GM18907 (cell line): Measurements from ENCODE around the gene OAT.
"Not testable (repeated sequence)": the region's sequence is repeated elsewhere in the genome, so short reads cannot be mapped to it uniquely, and the experiment has no call there.

Experiments
- ATAC-seq: cut with Tn5 transposase; IDR thresholded peaks from one replicate; pipeline ENCODE4 v1.9.1; 2021; ENCODE audit warnings: mild to moderate bottlenecking, moderate library complexity; ENCODE audit not compliant: unreplicated experiment

The OAT gene

GRCh38 chr10:124447751-124448466 lies 29.2 kb upstream of the OAT start:
- no peak for ATAC-seq

GRCh38 chr10:124446830-124447750 lies 28.4 kb upstream of the OAT start:
- ATAC-seq: no peak

- not testable (repeated sequence) for ATAC-seq
Observed at GRCh38 chr10:124441694-124442093, 23.0 kb upstream of the OAT start.

GRCh38 chr10:124436191-124436638 lies 17.5 kb upstream of the OAT start:
- ATAC-seq: peak; percentile 74

GRCh38 chr10:124435683-124436082 lies 17.0 kb upstream of the OAT start:
- not testable (repeated sequence) for ATAC-seq

- no peak for ATAC-seq
Observed at GRCh38 chr10:124433461-124433860, 14.7 kb upstream of the OAT start.

GRCh38 chr10:124430077-124430476 lies 11.4 kb upstream of the OAT start:
- no peak for ATAC-seq

- no peak for ATAC-seq
Observed at GRCh38 chr10:124429576-124429975, 10.9 kb upstream of the OAT start.

GRCh38 chr10:124428207-124428777 lies 9.6 kb upstream of the OAT start:
- no peak for ATAC-seq

GRCh38 chr10:124425227-124425962 lies 6.7 kb upstream of the OAT start:
- ATAC-seq: no peak

- no peak for ATAC-seq
Observed at GRCh38 chr10:124423813-124424212, 5.1 kb upstream of the OAT start.

GRCh38 chr10:124422742-124423141 lies 4.0 kb upstream of the OAT start:
- ATAC-seq: no peak

GRCh38 chr10:124420254-124420653 lies 1.5 kb upstream of the OAT start:
- no peak for ATAC-seq

- no peak for ATAC-seq
Observed at GRCh38 chr10:124419635-124420034, 912 bp upstream of the OAT start.

GRCh38 chr10:124417895-124418725 lies 613 bp downstream of the OAT start:
- ATAC-seq: peak; percentile 38

- no peak for ATAC-seq
Observed at GRCh38 chr10:124416733-124417132, 2.0 kb downstream of the OAT start.

GRCh38 chr10:124415210-124415609 lies 3.5 kb downstream of the OAT start:
- ATAC-seq: no peak

- ATAC-seq: no peak
Observed at GRCh38 chr10:124414076-124414475, 4.6 kb downstream of the OAT start.

- no peak for ATAC-seq
Observed at GRCh38 chr10:124409696-124410095, 9.0 kb downstream of the OAT start.

- ATAC-seq: no peak
Observed at GRCh38 chr10:124408357-124408756, 10.4 kb downstream of the OAT start.
